ENCODE data around the gene FLVCR1. TPM values are rescaled to one million over a fixed set of nuclear protein-coding genes. Genes with fewer than 3 reads are reported as not detected.

FLVCR1 gene
- total RNA-seq, 1 experiment from 2014 or later = 26.0 TPM

- DNase-seq = no peak
- no peaks in the 10 kb centered on the region for H3K36me3 Mint-ChIP-seq (ENCODE audit: insufficient read depth, unreplicated experiment)
- no TSS peak for BruUV-seq (replicated peaks)
- H3K4me3 Mint-ChIP-seq (ENCODE audit: low read depth, unreplicated experiment) = no peak overlapping the region
- no peak overlapping the region for H3K27ac Mint-ChIP-seq (ENCODE audit: unreplicated experiment)
- no peak for TF ChIP-seq CTCF (IDR thresholded peaks at IDR 0.05; ENCODE audit: unreplicated experiment)
- CTCF ChIA-PET = interaction anchor here (0.5 kb wide), 1 partner anchor 87 kb away, joined by 3 read pairs; no protein-coding TSS in a partner anchor
- peaks cover 36% of the 10 kb centered on the region for H3K27me3 Mint-ChIP-seq (ENCODE audit: unreplicated experiment)
- H3K4me1 Mint-ChIP-seq (ENCODE audit: low read depth, unreplicated experiment) = no peaks in the 10 kb centered on the region
- intact Hi-C loops (cut with micrococcal nuclease; ENCODE audit: unreplicated experiment) = no loop called here
- H3K9me3 Mint-ChIP-seq (ENCODE audit: low read depth, unreplicated experiment) = no peaks in the 10 kb centered on the region
These were observed 68.3 kb downstream of the FLVCR1 start for GRCh38 chr1:212926372-212926771.

- Mint-ChIP-seq H3K27me3 (ENCODE audit: unreplicated experiment) (peaks cover 14% of the 10 kb centered on the region), H3K4me3 (ENCODE audit: low read depth, unreplicated experiment) (no peak overlapping the region), H3K4me1 (ENCODE audit: low read depth, unreplicated experiment) (no peaks in the 10 kb centered on the region), H3K27ac (ENCODE audit: unreplicated experiment) (no peak overlapping the region), H3K36me3 (ENCODE audit: insufficient read depth, unreplicated experiment) (no peaks in the 10 kb centered on the region), H3K9me3 (ENCODE audit: low read depth, unreplicated experiment) (no peaks in the 10 kb centered on the region)
- CTCF ChIA-PET = interaction anchor here (0.5 kb wide), 1 partner anchor 123 kb away, joined by 5 read pairs; no protein-coding TSS in a partner anchor
- BruUV-seq (replicated peaks) = no TSS peak
- intact Hi-C loops (cut with micrococcal nuclease; ENCODE audit: unreplicated experiment) = no loop called here
- no peak for DNase-seq
- no peak for TF ChIP-seq CTCF (IDR thresholded peaks at IDR 0.05; ENCODE audit: unreplicated experiment)
These were observed 70.5 kb downstream of the FLVCR1 start for GRCh38 chr1:212928323-212929291.

- CTCF ChIA-PET = interaction anchor here (0.6 kb wide), 1 partner anchor 1147 kb away, joined by 6 read pairs; no protein-coding TSS in a partner anchor
- BruUV-seq (replicated peaks) = no TSS peak
- intact Hi-C loops (cut with micrococcal nuclease; ENCODE audit: unreplicated experiment) = no loop called here
- TF ChIP-seq CTCF (IDR thresholded peaks at IDR 0.05; ENCODE audit: unreplicated experiment) = no peak
- Mint-ChIP-seq H3K27ac (ENCODE audit: unreplicated experiment) (no peak overlapping the region), H3K4me1 (ENCODE audit: low read depth, unreplicated experiment) (no peaks in the 10 kb centered on the region), H3K36me3 (ENCODE audit: insufficient read depth, unreplicated experiment) (no peaks in the 10 kb centered on the region), H3K27me3 (ENCODE audit: unreplicated experiment) (peaks cover 7% of the 10 kb centered on the region), H3K9me3 (ENCODE audit: low read depth, unreplicated experiment) (no peaks in the 10 kb centered on the region), H3K4me3 (ENCODE audit: low read depth, unreplicated experiment) (no peak overlapping the region)
- no peak for DNase-seq
These were observed 73.1 kb downstream of the FLVCR1 start for GRCh38 chr1:212930986-212931678.

- CTCF ChIA-PET = interaction anchor here (0.6 kb wide), 1 partner anchor 142 kb away, joined by 4 read pairs; no protein-coding TSS in a partner anchor
- no TSS peak for BruUV-seq (replicated peaks)
- no peaks in the 10 kb centered on the region for H3K36me3 Mint-ChIP-seq (ENCODE audit: insufficient read depth, unreplicated experiment)
- no peak for TF ChIP-seq CTCF (IDR thresholded peaks at IDR 0.05; ENCODE audit: unreplicated experiment)
- no peaks in the 10 kb centered on the region for H3K9me3 Mint-ChIP-seq (ENCODE audit: low read depth, unreplicated experiment)
- peaks cover 10% of the 10 kb centered on the region for H3K27me3 Mint-ChIP-seq (ENCODE audit: unreplicated experiment)
- no peak for DNase-seq
- H3K4me1 Mint-ChIP-seq (ENCODE audit: low read depth, unreplicated experiment) = no peaks in the 10 kb centered on the region
- no peak overlapping the region for H3K4me3 Mint-ChIP-seq (ENCODE audit: low read depth, unreplicated experiment)
- intact Hi-C loops (cut with micrococcal nuclease; ENCODE audit: unreplicated experiment) = no loop called here
- H3K27ac Mint-ChIP-seq (ENCODE audit: unreplicated experiment) = no peak overlapping the region
These were observed 75.9 kb downstream of the FLVCR1 start for GRCh38 chr1:212933815-212934471.

Data from Calu3 (cell line).